Adrenal gland (tissue), 12 donors: ENCODE data around the gene NOP56. TPM values are rescaled to one million over a fixed set of nuclear protein-coding genes. Genes with fewer than 3 reads are reported as not detected.

ENCODE experiments used
- DNase-seq, 7 donors: peaks; one replicate each; pipeline ENCODE4 v3.0.0-alpha.2; 2019 to 2020
- H3K27ac ChIP-seq, 5 donors: fragments of 200-600 bp; sonication (generic) in 4 of 5; 1 replicate in 3 of 5; 2 replicates in 2 of 5; pipeline versions ENCODE4 v1.5.1 to v1.8.0; 2016 to 2020; ENCODE audit warnings: mild to moderate bottlenecking in 1 of 5
- H3K27me3 ChIP-seq: fragments of 200-600 bp; 2 replicates; pipeline ENCODE4 v1.8.0; 2021
- H3K36me3 ChIP-seq, 2 donors: fragments of 200-600 bp; replicated peaks in 1 of 2; 1 replicate in 1 of 2; 2 replicates in 1 of 2; pipeline versions ENCODE4 v1.5.1 to v1.8.0; 2018 to 2022
- H3K4me1 ChIP-seq, 2 donors: fragments of 200-600 bp; replicated peaks in 1 of 2; 1 replicate in 1 of 2; 2 replicates in 1 of 2; pipeline versions ENCODE4 v1.5.1 to v1.8.0; 2018 to 2021
- H3K4me3 ChIP-seq, 4 donors: fragments of 200-600 bp; sonication (generic) in 3 of 4; one replicate each; pipeline ENCODE4 v1.5.1; 2016 to 2018
- H3K9me3 ChIP-seq, 3 donors: fragments of 200-600 bp; sonication (generic) in 1 of 3; replicated peaks in 1 of 3; 1 replicate in 2 of 3; 2 replicates in 1 of 3; pipeline versions ENCODE4 v1.5.1 to v1.8.0; 2016 to 2021
- CTCF ChIP-seq, 6 experiments: fragments of 450-650 bp in 4 of 6; fragments of 200-600 bp in 2 of 6; sonication (generic) in 1 of 6; IDR thresholded peaks; 1 replicate in 5 of 6; 2 replicates in 1 of 6; pipeline versions ENCODE4 v1.5.1 to v1.8.0; 2016 to 2021; ENCODE audit warnings: antibody characterized with exemption in 6 of 6, mild to moderate bottlenecking in 2 of 6, moderate library complexity in 1 of 6
- POLR2A ChIP-seq, 2 donors: fragments of 450-650 bp; IDR thresholded peaks; one replicate each; pipeline ENCODE4 v1.6.1; 2017; ENCODE audit warnings: antibody characterized with exemption in 2 of 2, mild to moderate bottlenecking in 2 of 2, moderate library complexity in 1 of 2
- WGBS, 4 donors: extraction: QIAGEN DNeasy Blood & Tissue Kit in 2 of 4; methylation state at CpG; one replicate each; pipeline versions ENCODE4 v1.1.5 to v1.1.7; 2013 to 2017; 5-methylcytosine and 5-hydroxymethylcytosine counted together
- intact Hi-C, 2 donors: fragments of 100-400 bp; cut with DNase I; formaldehyde crosslinking; loops; one replicate each; pipeline versions ENCODE4 v1.14.1 to v1.15.0; 2022 to 2023
- polyA plus RNA-seq, 3 donors: library from polyadenylated mRNA; stranded (reverse); fragments of 200-250 nt in 2 of 3; fragments of 350-450 nt in 1 of 3; fragmentation: Illumina TruSeq in 1 of 3; extraction: RNeasy Lipid Tissue Mini Kit (QIAGEN cat#74804) in 1 of 3; gene quantifications; one replicate each; pipeline ENCODE4 v1.2.3, GENCODE V29; 2013 to 2014
- total RNA-seq, 9 donors: library from RNA; depleted of rRNA in 4 of 9; stranded (reverse); fragments of >200 nt in 4 of 9; fragments of 120-200 nt in 1 of 9; fragmentation: NEBNext Ultra II Directional in 1 of 9; extraction: Animal tissue kit (Norgen Biotek cat#: 25700) in 1 of 9; gene quantifications; one replicate each; pipeline versions ENCODE4 v1.1.0 to v1.2.4, GENCODE V29; 2013 to 2023
- donor health status: healthy with polysubstance abuse.
- donor health status: Bipolar disorder and iron deficiency.
- donor health status: DM: yes; HTN: yes; CAD: no.
- donor health status: DM: no; HTN: no; CAD: no.
- donor health status: DM: no; HTN: no; CAD: no.
- donor health status: DM: yes; HTN: yes; CAD: no.

Gene NOP56
- total and polyA plus RNA-seq, 12 donors, result 52.5 to 181 (median 91.3) TPM

GRCh38 chr20:2657674-2658073, 5.2 kb downstream of the NOP56 start:
- Histone ChIP-seq H3K27me3 (no peaks in the 10 kb centered on the region), H3K4me3 (no peak overlapping the region), H3K36me3 (peaks cover 0 to 85% of the 10 kb centered on the region in 2 donors), H3K4me1 (peaks cover 11 to 15% of the 10 kb centered on the region in 2 donors), H3K9me3 (no peaks in the 10 kb centered on the region), H3K27ac (no peak overlapping the region)
- TF ChIP-seq CTCF (IDR thresholded peaks at IDR 0.05), result no peak
- TF ChIP-seq POLR2A (IDR thresholded peaks at IDR 0.05), result no peak
- WGBS, 4 donors, result 80 to 94% (median 91%) methylated on average over 5 of the region's 5 CpGs
- no peak for DNase-seq
- intact Hi-C loops, result loop anchor here in 1 of 2 donors (10.0 kb wide), 1 partner anchor 133 kb away; no protein-coding TSS in a partner anchor

GRCh38 chr20:2658414-2659354, 6.3 kb downstream of the NOP56 start:
- intact Hi-C loops, result loop anchor here in 1 of 2 donors (10.0 kb wide), 1 partner anchor 134 kb away; no protein-coding TSS in a partner anchor
- H3K9me3 ChIP-seq, result no peaks in the 10 kb centered on the region
- peaks cover 10 to 18% of the 10 kb centered on the region in 2 donors for H3K4me1 ChIP-seq
- no peaks in the 10 kb centered on the region for H3K27me3 ChIP-seq
- 75 to 81% (median 77%) methylated on average over 12 to 13 of the region's 13 CpGs for WGBS, 4 donors
- no peak overlapping the region for H3K4me3 ChIP-seq
- H3K36me3 ChIP-seq, result peaks cover 0 to 87% of the 10 kb centered on the region in 2 donors
- TF ChIP-seq CTCF (IDR thresholded peaks at IDR 0.05) (no peak), POLR2A (IDR thresholded peaks at IDR 0.05) (no peak)
- no peak for DNase-seq
- no peak overlapping the region for H3K27ac ChIP-seq

GRCh38 chr20:2659547-2659946, 7.1 kb downstream of the NOP56 start:
- peaks cover 0 to 80% of the 10 kb centered on the region in 2 donors for H3K36me3 ChIP-seq

More at GRCh38 chr20:2659547-2659946, 7.1 kb downstream of the NOP56 start:
- no peak overlapping the region for H3K27ac ChIP-seq
- intact Hi-C loops, result loop anchor here in 1 of 2 donors (10.0 kb wide), 1 partner anchor 135 kb away; no protein-coding TSS in a partner anchor
- H3K4me3 ChIP-seq, result no peak overlapping the region
- no peak for DNase-seq
- no peaks in the 10 kb centered on the region for H3K9me3 ChIP-seq
- TF ChIP-seq POLR2A (IDR thresholded peaks at IDR 0.05) (no peak), CTCF (IDR thresholded peaks at IDR 0.05) (no peak)
- WGBS, 4 donors, result 89 to 93% (median 91%) methylated on average over 10 of the region's 10 CpGs
- H3K4me1 ChIP-seq, result peaks cover 9 to 11% of the 10 kb centered on the region in 2 donors
- no peaks in the 10 kb centered on the region for H3K27me3 ChIP-seq
